Liver (tissue), 9 donors: ENCODE results near the gene FREY1. TPM values are rescaled to one million over a fixed set of nuclear protein-coding genes. Genes with fewer than 3 reads are reported as not detected.
A peak's percentile ranks its signal among the peaks of the same experiment; 100 is the strongest.

ENCODE experiments used
- DNase-seq: peaks from one replicate; pipeline ENCODE4 v3.0.0-alpha.2; 2017; ENCODE audit warnings: low spot score
- H3K27ac ChIP-seq, 2 donors: one replicate each; pipeline ENCODE4 v1.7.0; 2013; ENCODE audit warnings: inconsistent platforms in 2 of 2, low read length in 2 of 2, control low read depth in 1 of 2, low read depth in 1 of 2, mild to moderate bottlenecking in 1 of 2
- H3K27me3 ChIP-seq, 4 donors: one replicate each; pipeline versions ENCODE4 v1.6.1 to v1.7.0; 2013; ENCODE audit warnings: low read length in 3 of 4, inconsistent platforms in 1 of 4, mild to moderate bottlenecking in 1 of 4, moderate library complexity in 1 of 4; ENCODE audit not compliant: control insufficient read depth in 4 of 4, insufficient read depth in 4 of 4
- H3K36me3 ChIP-seq, 4 donors: one replicate each; pipeline versions ENCODE4 v1.6.1 to v1.7.0; 2013; ENCODE audit warnings: low read length in 3 of 4, mild to moderate bottlenecking in 3 of 4, low read depth in 1 of 4, moderate library complexity in 1 of 4; ENCODE audit not compliant: control insufficient read depth in 4 of 4, insufficient read depth in 3 of 4
- H3K4me1 ChIP-seq, 4 donors: one replicate each; pipeline versions ENCODE4 v1.6.1 to v1.7.0; 2013; ENCODE audit warnings: low read length in 3 of 4, mild to moderate bottlenecking in 3 of 4, moderate library complexity in 1 of 4; ENCODE audit not compliant: control insufficient read depth in 4 of 4, insufficient read depth in 4 of 4
- H3K4me3 ChIP-seq, 3 donors: one replicate each; pipeline versions ENCODE4 v1.6.1 to v1.7.0; 2013; ENCODE audit warnings: low read length in 3 of 3, control low read depth in 1 of 3, low read depth in 1 of 3, mild to moderate bottlenecking in 1 of 3
- H3K9ac ChIP-seq, 2 donors: one replicate each; pipeline ENCODE4 v1.7.0; 2013; ENCODE audit warnings: low read length in 2 of 2, mild to moderate bottlenecking in 2 of 2, moderate library complexity in 2 of 2, control low read depth in 1 of 2, low read depth in 1 of 2
- H3K9me3 ChIP-seq, 4 donors: one replicate each; pipeline versions ENCODE4 v1.6.1 to v1.7.0; 2013; ENCODE audit warnings: low read length in 3 of 4; ENCODE audit not compliant: control insufficient read depth in 4 of 4
- ATF3 ChIP-seq: IDR thresholded peaks from 2 replicates; pipeline ENCODE4 v1.6.1; 2016; ENCODE audit warnings: antibody characterized with exemption
- CTCF ChIP-seq: fragments of 150-350 bp; IDR thresholded peaks from 2 replicates; pipeline ENCODE4 v1.5.1; 2017; ENCODE audit warnings: improper control_type of control experiment, low read depth, low read length; ENCODE audit not compliant: missing input control
- EGR1 ChIP-seq, 2 donors: IDR thresholded peaks; 2 replicates each; pipeline ENCODE4 v1.6.1; 2016 to 2018; ENCODE audit warnings: antibody characterized with exemption in 2 of 2, low read depth in 2 of 2
- FOXA1 ChIP-seq: IDR thresholded peaks from 2 replicates; pipeline ENCODE4 v1.6.1; 2016; ENCODE audit warnings: antibody characterized with exemption
- FOXA2 ChIP-seq: IDR thresholded peaks from 2 replicates; pipeline ENCODE4 v1.6.1; 2016; ENCODE audit warnings: antibody characterized with exemption
- HNF4A ChIP-seq, 2 donors: conservative IDR thresholded peaks; 2 replicates each; pipeline ENCODE4 v1.6.1; 2016; ENCODE audit warnings: antibody characterized with exemption in 2 of 2, mild to moderate bottlenecking in 2 of 2
- HNF4G ChIP-seq: IDR thresholded peaks from 2 replicates; pipeline ENCODE4 v1.6.1; 2016; ENCODE audit warnings: antibody characterized with exemption
- JUND ChIP-seq, 2 donors: IDR thresholded peaks; 2 replicates each; pipeline ENCODE4 v1.6.1; 2016; ENCODE audit warnings: antibody characterized with exemption in 2 of 2
- RAD21 ChIP-seq, 2 donors: IDR thresholded peaks; 2 replicates each; pipeline ENCODE4 v1.6.1; 2016; ENCODE audit warnings: antibody characterized with exemption in 2 of 2, mild to moderate bottlenecking in 2 of 2
- RXRA ChIP-seq, 2 donors: IDR thresholded peaks; 2 replicates each; pipeline ENCODE4 v1.6.1; 2017 to 2018; ENCODE audit warnings: antibody characterized with exemption in 2 of 2, mild to moderate bottlenecking in 1 of 2
- SP1 ChIP-seq: IDR thresholded peaks from 2 replicates; pipeline ENCODE4 v1.6.1; 2018; ENCODE audit warnings: antibody characterized with exemption, mild to moderate bottlenecking
- YY1 ChIP-seq: IDR thresholded peaks from 2 replicates; pipeline ENCODE4 v1.6.1; 2016; ENCODE audit warnings: antibody characterized with exemption, mild to moderate bottlenecking
- WGBS: extraction: QIAGEN DNeasy Blood & Tissue Kit; methylation state at CpG from one replicate; pipeline ENCODE4 v1.1.7; 2013; 5-methylcytosine and 5-hydroxymethylcytosine counted together
- polyA plus RNA-seq, 2 donors: library from polyadenylated mRNA; stranded (reverse) in 1 of 2; unstranded in 1 of 2; fragments of 200-250 nt in 1 of 2; fragments of >200 nt in 1 of 2; fragmentation: Nextera tagmentation in 1 of 2; extraction: Ambion mirVana in 1 of 2; gene quantifications; one replicate each; pipeline versions ENCODE4 v1.2.1 to v1.2.3, GENCODE V29; 2013 to 2015
- total RNA-seq, 2 donors: library from RNA; depleted of rRNA; stranded (reverse); fragments of >200 nt; gene quantifications; one replicate each; pipeline ENCODE4 v1.2.3, GENCODE V29; 2014
- TF ChIP-seq, protein P1 (sequence below): IDR thresholded peaks from 2 replicates; pipeline ENCODE4 v1.6.1; 2016; ENCODE audit warnings: antibody characterized with exemption
- TF ChIP-seq, protein P2 (sequence below): IDR thresholded peaks from 2 replicates; pipeline ENCODE4 v1.6.1; 2016; ENCODE audit warnings: antibody characterized with exemption, mild to moderate bottlenecking
- donor health status: healthy.
- donor health status: healthy.
- donor health status: healthy.
- donor health status: healthy.
- donor health status: healthy.

FREY1 gene
- total RNA-seq = 1 to 10 TPM in 1 of 2 donors, under 1 TPM in 1; 0.75 to 2.1 TPM
- under 1 TPM in 1 of 2 donors, not detected in 1; 0.18 TPM for polyA plus RNA-seq

GRCh38 chr11:45906965-45907611 lies at the start of gene FREY1:
Gene FREY1, minus strand, starts transcription at chr11:45907271. Its CDS starts 26 bp downstream, at chr11:45907245.
- Histone ChIP-seq H3K9me3 (no peaks in the 10 kb centered on the region), H3K27me3 (no peaks in the 10 kb centered on the region), H3K36me3 (peaks cover 7 to 20% (median 13%) of the 10 kb centered on the region in 4 donors), H3K4me3 (no peak within 1 kb of the TSS), H3K4me1 (peaks cover 0 to 3% (median under 1%) of the 10 kb centered on the region in 4 donors), H3K9ac (no peak within 1 kb of the TSS), H3K27ac (no peak within 1 kb of the TSS)
- TF ChIP-seq, protein P1, sequence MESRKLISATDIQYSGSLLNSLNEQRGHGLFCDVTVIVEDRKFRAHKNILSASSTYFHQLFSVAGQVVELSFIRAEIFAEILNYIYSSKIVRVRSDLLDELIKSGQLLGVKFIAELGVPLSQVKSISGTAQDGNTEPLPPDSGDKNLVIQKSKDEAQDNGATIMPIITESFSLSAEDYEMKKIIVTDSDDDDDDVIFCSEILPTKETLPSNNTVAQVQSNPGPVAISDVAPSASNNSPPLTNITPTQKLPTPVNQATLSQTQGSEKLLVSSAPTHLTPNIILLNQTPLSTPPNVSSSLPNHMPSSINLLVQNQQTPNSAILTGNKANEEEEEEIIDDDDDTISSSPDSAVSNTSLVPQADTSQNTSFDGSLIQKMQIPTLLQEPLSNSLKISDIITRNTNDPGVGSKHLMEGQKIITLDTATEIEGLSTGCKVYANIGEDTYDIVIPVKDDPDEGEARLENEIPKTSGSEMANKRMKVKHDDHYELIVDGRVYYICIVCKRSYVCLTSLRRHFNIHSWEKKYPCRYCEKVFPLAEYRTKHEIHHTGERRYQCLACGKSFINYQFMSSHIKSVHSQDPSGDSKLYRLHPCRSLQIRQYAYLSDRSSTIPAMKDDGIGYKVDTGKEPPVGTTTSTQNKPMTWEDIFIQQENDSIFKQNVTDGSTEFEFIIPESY = no peak
- TF ChIP-seq FOXA2 (no peak), RXRA (IDR thresholded peaks at IDR 0.05) (no peak), SP1 (no peak), YY1 (no peak), EGR1 (IDR thresholded peaks at IDR 0.05; ENCODE audit: low read depth in 2 of 2) (no peak), HNF4A (conservative IDR thresholded peaks at IDR 0.05) (no peak), ATF3 (no peak), CTCF (no peak), HNF4G (no peak), RAD21 (IDR thresholded peaks at IDR 0.05) (no peak), FOXA1 (no peak), JUND (IDR thresholded peaks at IDR 0.05) (no peak)
- TF ChIP-seq, protein P2, sequence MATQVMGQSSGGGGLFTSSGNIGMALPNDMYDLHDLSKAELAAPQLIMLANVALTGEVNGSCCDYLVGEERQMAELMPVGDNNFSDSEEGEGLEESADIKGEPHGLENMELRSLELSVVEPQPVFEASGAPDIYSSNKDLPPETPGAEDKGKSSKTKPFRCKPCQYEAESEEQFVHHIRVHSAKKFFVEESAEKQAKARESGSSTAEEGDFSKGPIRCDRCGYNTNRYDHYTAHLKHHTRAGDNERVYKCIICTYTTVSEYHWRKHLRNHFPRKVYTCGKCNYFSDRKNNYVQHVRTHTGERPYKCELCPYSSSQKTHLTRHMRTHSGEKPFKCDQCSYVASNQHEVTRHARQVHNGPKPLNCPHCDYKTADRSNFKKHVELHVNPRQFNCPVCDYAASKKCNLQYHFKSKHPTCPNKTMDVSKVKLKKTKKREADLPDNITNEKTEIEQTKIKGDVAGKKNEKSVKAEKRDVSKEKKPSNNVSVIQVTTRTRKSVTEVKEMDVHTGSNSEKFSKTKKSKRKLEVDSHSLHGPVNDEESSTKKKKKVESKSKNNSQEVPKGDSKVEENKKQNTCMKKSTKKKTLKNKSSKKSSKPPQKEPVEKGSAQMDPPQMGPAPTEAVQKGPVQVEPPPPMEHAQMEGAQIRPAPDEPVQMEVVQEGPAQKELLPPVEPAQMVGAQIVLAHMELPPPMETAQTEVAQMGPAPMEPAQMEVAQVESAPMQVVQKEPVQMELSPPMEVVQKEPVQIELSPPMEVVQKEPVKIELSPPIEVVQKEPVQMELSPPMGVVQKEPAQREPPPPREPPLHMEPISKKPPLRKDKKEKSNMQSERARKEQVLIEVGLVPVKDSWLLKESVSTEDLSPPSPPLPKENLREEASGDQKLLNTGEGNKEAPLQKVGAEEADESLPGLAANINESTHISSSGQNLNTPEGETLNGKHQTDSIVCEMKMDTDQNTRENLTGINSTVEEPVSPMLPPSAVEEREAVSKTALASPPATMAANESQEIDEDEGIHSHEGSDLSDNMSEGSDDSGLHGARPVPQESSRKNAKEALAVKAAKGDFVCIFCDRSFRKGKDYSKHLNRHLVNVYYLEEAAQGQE = no peak
- WGBS = 71% methylated on average over 18 of the region's 18 CpGs
- no peak for DNase-seq

GRCh38 chr11:45949992-45950407 lies 42.9 kb upstream of the FREY1 start:
- 97% methylated on average over 1 of the region's 1 CpG for WGBS
- H3K4me3 ChIP-seq = no peak overlapping the region
- no peaks in the 10 kb centered on the region for H3K27me3 ChIP-seq
- no peak overlapping the region for H3K9ac ChIP-seq
- DNase-seq = no peak
- peak in 1 of 2 donors; percentile 34 for TF ChIP-seq RXRA (IDR thresholded peaks at IDR 0.05)
- TF ChIP-seq HNF4A (conservative IDR thresholded peaks at IDR 0.05) = peak in 1 of 2 donors; percentile 14
- no peak for TF ChIP-seq EGR1 (IDR thresholded peaks at IDR 0.05; ENCODE audit: low read depth in 2 of 2)
- no peaks in the 10 kb centered on the region for H3K9me3 ChIP-seq
- H3K27ac ChIP-seq = peak overlapping the region in 1 of 2 donors; percentile 10
- H3K36me3 ChIP-seq = peaks cover 4 to 36% (median 26%) of the 10 kb centered on the region in 4 donors
- peaks cover 0 to 5% (median under 1%) of the 10 kb centered on the region in 4 donors for H3K4me1 ChIP-seq
